Measurements from ENCODE around the gene YWHAQ.

YWHAQ gene

GRCh38 chr2:9661261-9661660 lies 30.5 kb upstream of the YWHAQ start:
- DNase-seq (ENCODE audit: low spot score) = no peak
- TF ChIP-seq, protein P1, sequence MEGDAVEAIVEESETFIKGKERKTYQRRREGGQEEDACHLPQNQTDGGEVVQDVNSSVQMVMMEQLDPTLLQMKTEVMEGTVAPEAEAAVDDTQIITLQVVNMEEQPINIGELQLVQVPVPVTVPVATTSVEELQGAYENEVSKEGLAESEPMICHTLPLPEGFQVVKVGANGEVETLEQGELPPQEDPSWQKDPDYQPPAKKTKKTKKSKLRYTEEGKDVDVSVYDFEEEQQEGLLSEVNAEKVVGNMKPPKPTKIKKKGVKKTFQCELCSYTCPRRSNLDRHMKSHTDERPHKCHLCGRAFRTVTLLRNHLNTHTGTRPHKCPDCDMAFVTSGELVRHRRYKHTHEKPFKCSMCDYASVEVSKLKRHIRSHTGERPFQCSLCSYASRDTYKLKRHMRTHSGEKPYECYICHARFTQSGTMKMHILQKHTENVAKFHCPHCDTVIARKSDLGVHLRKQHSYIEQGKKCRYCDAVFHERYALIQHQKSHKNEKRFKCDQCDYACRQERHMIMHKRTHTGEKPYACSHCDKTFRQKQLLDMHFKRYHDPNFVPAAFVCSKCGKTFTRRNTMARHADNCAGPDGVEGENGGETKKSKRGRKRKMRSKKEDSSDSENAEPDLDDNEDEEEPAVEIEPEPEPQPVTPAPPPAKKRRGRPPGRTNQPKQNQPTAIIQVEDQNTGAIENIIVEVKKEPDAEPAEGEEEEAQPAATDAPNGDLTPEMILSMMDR (IDR thresholded peaks at IDR 0.05; ENCODE audit: extremely low read depth, missing control alignments) = no peak

DNA sequence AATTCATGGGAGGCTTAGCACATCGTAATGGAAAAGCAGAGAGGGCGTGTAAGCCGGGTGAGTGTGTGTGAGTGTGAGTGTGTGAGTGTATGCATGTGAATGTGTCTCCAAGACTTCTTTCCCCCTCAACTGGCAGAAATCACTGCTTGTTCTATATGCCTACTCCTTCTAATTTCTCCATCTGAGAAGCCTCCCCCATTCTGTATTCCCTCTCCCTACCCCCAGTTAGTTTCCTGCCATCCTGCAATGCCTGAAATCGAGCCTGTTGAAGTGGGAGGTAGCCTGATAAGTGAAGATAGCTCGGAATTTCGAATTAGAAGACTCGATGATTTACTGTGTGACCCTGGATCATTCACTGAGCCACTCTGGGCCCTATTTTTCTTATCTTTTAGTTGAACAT lies 30.0 kb upstream of the YWHAQ start:
- TF ChIP-seq, protein P1 (IDR thresholded peaks at IDR 0.05; ENCODE audit: extremely low read depth, missing control alignments) = no peak
- DNase-seq (ENCODE audit: low spot score) = no peak

- TF ChIP-seq, protein P1 (IDR thresholded peaks at IDR 0.05; ENCODE audit: extremely low read depth, missing control alignments) = no peak
- no peak for DNase-seq (ENCODE audit: low spot score)
Observed at GRCh38 chr2:9660154-9660553, 29.4 kb upstream of the YWHAQ start.

- TF ChIP-seq, protein P1 (IDR thresholded peaks at IDR 0.05; ENCODE audit: extremely low read depth, missing control alignments) = no peak
- no peak for DNase-seq (ENCODE audit: low spot score)
Observed at GRCh38 chr2:9658972-9659371, 28.2 kb upstream of the YWHAQ start.

- TF ChIP-seq, protein P1 (IDR thresholded peaks at IDR 0.05; ENCODE audit: extremely low read depth, missing control alignments) = no peak
- no peak for DNase-seq (ENCODE audit: low spot score)
Observed at GRCh38 chr2:9657731-9658130, 26.9 kb upstream of the YWHAQ start.

DNA sequence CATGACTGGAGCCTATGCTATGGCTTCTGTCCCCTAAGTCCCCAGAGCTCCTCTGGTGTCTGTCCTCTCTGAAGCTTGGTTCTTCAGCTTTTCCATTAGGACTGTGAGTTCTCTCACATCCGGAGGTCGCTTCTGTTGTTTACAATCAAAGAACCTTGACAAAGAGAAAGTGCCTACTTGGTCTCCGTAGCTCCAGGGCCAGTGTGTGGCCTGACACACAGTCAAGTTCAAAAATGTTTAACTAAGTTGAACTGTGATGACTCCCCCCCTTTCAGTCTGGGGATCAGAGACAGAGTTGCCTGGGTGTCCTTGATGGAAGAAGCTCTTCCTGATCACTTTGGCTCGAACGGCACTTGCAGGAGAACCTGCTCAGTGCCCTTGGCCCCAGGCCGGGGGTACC lies 26.3 kb upstream of the YWHAQ start:
- TF ChIP-seq, protein P1 (IDR thresholded peaks at IDR 0.05; ENCODE audit: extremely low read depth, missing control alignments) = no peak
- no peak for DNase-seq (ENCODE audit: low spot score)

- DNase-seq (ENCODE audit: low spot score) = peak; percentile 82
- TF ChIP-seq, protein P1 (IDR thresholded peaks at IDR 0.05; ENCODE audit: extremely low read depth, missing control alignments) = no peak
Observed at GRCh38 chr2:9656270-9656766, 25.5 kb upstream of the YWHAQ start.

Data from GM20000 (cell line).